COLO668 (cell line): ENCODE measurements around the gene KLHL28.

ENCODE experiments used
- DNase-seq: peaks from one replicate; lab custom pipeline; 2025; ENCODE audit not compliant: unreplicated experiment; lab: John Stamatoyannopoulos, UW

Gene KLHL28

DNA sequence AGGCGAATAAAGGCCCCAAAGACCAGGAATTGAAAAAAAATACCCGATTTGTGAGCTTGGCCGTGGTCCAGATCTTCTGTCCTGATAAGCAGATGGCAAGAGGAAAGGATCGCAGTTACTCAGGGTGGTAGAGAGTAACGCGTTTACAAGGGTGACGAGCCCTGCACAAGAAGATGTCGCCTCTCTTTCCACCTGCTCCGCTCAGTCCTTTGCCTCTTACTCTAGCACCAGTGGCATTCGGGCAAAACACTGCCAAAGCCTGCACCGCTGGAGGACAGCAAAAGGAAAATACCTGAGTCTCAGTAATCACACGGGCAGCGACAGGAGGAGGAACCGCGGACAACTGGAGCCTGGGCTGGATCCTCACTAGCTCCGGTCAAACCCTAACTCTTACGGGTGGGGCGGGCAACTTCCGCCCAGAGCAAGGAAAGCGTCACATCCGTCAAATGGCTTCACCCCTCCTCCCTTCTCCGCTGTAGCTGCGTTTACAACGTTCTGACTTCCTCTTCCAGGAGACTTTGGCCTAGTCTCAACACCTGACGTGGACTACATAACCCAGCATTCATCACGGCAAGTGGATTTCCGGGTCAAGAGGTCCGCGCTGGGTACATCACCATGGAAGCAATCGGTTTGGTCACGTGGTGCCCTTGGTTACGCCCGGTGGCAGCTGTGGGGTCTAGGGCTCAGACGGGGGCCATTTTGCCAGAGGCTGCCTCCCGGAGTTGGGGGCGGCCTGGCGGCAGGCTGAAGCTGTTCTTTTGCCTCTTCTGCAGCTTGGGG lies at the start of gene KLHL28, which contains the start of gene TOGARAM1:
Gene KLHL28, minus strand, starts transcription at position 394 of the 780 bp plus-strand sequence. CDS start 16,019 bp downstream, outside the sequence.
Gene TOGARAM1, plus strand, starts transcription at position 637 of the 780 bp plus-strand sequence. CDS start 232 bp downstream, outside the sequence.
- DNase-seq: peak; percentile 98

GRCh38 chr14:45003924-45004323 lies 42.2 kb upstream of the KLHL28 start:
- no peak for DNase-seq

DNA sequence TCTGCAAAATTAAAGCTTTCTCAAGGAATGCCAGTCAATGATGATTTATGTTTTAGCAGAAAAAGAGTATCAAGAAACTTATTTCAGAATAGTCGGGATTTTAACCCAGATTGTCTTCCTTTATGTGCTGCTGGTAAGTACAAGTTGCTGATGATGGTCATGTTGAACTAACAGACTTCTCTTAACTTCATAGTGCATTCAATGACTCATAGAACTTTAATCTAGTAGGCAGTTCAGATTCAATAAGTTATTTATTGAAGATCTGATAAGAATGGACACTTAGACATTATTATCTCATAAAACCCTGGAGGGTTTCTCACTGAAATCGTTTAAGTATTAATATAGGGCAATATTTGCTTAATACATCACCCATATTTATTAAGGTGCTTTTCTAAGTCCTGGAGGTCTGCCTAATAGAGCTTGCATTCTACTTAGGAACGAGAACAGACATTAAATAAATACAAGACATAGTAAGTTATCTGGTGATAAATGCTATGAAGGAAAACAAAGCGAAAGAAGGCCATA lies 34.1 kb upstream of the KLHL28 start:
- DNase-seq: no peak

GRCh38 chr14:44995196-44995595 lies 33.4 kb upstream of the KLHL28 start:
- no peak for DNase-seq

DNA sequence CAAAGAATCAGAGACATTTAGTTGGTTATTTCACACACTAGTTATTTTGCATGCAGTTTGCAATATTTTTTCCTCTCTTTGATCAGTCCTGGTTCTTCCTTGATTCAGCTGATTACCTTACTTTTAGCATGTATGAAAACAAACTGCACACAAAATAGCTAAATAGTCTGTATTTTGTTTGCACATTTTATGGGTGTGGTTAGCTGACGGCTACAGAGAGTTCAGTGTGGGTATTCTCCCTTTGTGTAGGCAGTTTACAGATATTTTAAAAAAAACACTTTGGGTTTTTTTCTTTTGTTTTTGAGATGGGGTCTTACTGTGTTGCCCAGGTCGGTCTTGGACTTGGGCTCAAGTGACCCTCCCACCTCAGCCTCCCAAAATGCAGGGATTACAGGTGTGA lies 28.8 kb upstream of the KLHL28 start:
- no peak for DNase-seq

- DNase-seq: no peak
These were observed 28.0 kb upstream of the KLHL28 start for GRCh38 chr14:44989497-44990440.

DNA sequence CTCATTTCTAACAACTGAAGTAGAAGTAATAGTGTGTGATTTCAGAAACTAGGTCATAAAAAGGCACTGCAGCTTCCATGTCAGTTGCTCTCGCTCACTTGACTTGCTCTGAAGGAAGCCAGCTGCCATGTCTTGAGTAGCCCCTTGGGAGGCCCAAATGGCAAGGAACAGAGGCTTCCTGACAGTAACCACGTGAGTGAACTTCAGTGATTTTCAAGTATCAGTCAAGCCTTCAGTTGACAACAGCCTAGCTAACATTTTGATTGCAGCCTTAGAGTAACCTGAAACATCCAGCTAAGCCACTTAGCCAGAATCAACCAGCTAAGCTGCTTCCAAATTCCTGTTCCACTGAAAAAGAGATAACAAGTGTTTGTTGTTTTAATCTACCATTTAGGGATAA lies 26.9 kb upstream of the KLHL28 start:
- no peak for DNase-seq

GRCh38 chr14:44982594-44982993 lies 20.8 kb upstream of the KLHL28 start:
- DNase-seq: no peak

DNA sequence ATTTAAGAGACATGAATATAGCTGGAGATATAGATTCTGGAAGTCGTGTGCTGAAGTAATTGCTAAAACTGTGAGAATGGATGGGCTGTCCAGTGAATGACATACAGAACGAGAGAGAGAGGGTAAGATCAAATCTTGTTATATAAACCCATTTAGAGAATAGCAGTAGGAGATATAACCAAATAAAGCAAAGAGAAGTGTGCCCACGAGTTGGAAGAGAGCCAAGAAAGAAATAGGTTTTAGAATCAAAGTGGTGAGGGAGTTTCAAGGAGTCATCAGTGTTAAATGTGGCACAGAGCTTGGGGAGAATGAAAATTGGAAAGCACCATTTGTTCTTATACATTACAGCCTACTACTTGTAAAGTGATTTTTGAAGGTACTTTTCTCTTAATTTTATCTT lies 19.5 kb upstream of the KLHL28 start:
- no peak for DNase-seq

- DNase-seq: no peak
These were observed 18.1 kb upstream of the KLHL28 start for GRCh38 chr14:44979740-44980356.

DNA sequence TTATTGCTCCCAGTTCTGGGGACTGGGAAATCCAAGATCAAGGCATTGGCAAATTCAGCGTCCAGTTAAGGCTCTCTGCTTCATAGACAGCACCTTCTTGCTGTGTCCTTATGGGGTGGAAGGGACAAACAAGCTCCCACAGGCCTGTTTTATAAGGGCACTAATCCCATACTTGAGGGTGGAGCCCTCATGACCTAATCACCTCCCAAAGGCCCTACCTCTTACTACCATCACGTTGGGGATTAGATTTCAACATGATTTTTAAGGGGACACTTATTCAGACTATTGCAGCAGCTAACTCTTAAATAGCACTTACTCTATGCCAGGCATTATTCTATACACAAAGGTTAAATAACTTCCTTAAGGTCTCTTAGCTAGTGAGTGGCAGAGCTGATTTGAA lies 17.5 kb upstream of the KLHL28 start:
- no peak for DNase-seq

- no peak for DNase-seq
These were observed 9.7 kb upstream of the KLHL28 start for GRCh38 chr14:44971459-44971858.

DNA sequence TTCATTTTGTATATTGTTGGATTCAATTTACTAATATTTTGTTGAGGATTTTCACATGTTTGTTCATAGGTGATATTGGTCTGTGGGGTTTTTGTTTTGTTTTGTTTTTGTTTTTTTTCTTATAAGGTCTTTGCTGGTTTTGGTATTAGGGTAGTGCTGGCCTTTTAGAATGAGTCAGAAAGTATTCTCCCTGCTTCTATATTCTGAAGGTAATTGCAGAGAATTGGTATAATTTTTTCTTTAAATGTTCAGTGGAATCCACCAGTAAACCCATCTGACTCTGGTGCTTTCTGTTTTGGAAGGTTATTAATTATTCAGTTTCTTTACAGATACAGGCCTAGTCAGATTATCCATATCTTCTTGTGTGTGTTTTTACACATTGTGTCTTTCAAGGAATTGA lies 9.2 kb upstream of the KLHL28 start:
- no peak for DNase-seq

DNA sequence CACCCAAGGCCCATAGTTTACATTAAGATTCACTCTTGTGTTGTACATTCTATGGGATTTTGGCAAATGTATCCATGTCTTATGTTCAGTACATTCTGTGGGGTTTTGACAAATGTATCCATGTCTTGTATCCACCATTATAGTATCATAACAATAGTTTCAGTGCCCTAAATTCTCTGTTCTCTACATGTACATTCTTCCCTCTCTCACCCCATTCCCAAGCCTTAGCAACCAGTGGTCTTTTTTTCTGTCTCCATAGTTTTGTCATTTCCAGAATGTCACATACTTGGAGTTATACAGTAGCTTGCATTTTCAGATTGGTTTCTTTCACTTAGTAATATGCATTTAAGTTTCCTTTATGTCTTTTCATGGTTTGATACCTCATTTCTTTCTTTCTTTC lies 7.0 kb upstream of the KLHL28 start:
- no peak for DNase-seq

DNA sequence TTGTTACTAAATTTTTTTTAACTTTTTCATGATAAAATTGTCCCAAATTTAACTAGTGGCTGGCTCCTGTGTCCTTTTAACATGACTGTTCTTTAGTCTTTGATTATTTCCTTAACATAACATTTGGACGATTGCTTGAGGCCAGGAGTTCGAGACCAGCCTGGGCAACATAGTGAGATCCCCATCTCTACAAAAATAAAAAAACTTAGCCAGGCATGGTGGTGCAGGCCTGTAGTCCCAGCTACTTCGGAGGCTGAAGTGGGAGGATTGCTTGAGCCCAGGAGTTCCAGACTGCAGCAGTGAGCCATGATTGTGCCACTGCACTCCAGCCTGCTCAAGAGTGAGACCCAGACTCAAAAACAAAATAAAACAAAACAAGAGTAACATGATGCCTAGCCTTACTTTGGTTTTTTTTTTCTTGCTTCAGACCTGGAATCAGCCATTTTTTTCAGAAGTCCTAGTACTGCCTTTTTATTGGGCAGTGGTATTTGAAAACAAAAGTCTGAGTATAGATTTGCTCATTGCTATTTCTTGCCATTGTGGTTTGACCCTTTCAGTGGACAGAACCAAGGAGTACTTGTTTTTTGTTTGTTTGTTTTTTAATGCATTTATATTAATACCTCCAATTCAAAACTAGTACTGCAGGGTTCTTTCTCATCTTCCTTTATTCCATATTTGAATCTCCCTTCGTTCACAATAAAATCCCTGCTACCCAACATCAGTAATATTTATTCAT lies 5.0 kb upstream of the KLHL28 start:
- no peak for DNase-seq

GRCh38 chr14:44963775-44964380 lies 2.1 kb upstream of the KLHL28 start:
- peak; percentile 31 for DNase-seq

DNA sequence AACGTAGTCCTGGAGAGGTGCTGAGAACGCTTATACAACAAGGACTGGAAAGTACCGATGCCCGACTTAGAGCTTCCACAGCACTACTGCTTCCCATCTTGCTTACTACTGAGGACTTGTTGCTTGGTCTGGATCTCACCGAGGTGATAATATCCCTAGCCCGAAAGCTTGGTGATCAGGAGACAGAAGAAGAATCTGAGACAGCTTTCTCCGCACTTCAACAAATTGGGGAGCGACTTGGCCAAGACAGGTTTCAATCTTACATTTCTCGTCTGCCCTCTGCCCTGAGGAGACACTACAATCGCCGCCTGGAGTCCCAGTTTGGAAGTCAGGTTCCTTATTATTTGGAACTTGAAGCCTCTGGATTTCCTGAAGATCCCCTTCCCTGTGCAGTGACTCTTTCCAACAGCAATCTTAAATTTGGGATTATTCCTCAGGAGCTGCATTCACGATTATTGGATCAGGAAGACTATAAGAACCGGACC lies 1.3 kb upstream of the KLHL28 start:
- no peak for DNase-seq

GRCh38 chr14:44962334-44963043 lies 742 bp upstream of the KLHL28 start:
- DNase-seq: peak; percentile 52

DNA sequence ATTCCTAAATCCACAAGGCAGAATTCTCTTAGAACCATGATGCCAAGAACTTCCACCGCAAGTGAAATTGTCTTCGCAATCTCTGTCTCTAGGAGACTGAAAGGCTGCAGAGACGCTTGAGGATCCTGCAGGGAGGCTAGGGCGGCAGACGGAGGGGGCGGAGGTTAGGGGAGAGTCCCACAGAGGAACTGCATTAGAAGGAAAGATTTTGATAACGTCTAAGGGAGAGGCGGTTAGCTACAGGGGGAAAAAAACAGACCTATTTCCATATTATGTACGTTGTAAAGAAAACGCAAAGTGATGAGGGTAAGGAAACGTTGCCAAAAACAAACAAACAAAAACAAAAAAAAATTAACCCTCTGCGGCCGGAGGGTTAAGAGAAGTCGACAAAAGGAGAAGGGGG lies 595 bp downstream of the KLHL28 start:
- DNase-seq: peak; percentile 38
